LNCaP clone FGC (cell line): Measurements from ENCODE around the gene CMIP.

Source experiments
- DNase-seq: peaks from one replicate; pipeline ENCODE4 v3.0.0-alpha.2; 2011; ENCODE audit warnings: low read depth
- H3K4me3 ChIP-seq: 2 replicates; pipeline ENCODE4 v1.5.1; 2011; ENCODE audit warnings: mild to moderate bottlenecking, low read depth, low read length, control low read depth
- TF ChIP-seq, protein P1 (sequence below): IDR thresholded peaks from 2 replicates; pipeline ENCODE4 v1.5.1; 2012; ENCODE audit warnings: mild to moderate bottlenecking; ENCODE audit not compliant: control insufficient read depth, insufficient read depth; ENCODE audit errors: extremely low read depth

The CMIP gene

DNA sequence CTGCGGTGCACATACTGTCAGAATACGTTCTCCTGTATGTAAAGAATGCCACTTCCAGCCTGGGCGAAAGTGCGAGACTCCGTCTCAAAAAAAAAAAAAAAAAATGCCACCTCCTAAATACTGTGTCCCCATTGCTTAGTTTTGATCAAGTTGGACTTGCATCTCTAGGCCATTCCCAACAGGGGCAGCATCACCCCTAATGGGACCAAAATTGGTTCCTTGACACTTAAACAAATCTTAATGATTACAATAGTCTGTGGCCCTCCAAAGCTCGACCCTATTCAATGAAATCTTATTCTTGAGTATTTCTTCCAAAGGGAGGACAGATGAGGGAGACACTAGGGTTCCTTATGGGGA lies 179.8 kb downstream of the CMIP start:
- no peak for DNase-seq
- H3K4me3 ChIP-seq, result no peak overlapping the region
- TF ChIP-seq, protein P1, sequence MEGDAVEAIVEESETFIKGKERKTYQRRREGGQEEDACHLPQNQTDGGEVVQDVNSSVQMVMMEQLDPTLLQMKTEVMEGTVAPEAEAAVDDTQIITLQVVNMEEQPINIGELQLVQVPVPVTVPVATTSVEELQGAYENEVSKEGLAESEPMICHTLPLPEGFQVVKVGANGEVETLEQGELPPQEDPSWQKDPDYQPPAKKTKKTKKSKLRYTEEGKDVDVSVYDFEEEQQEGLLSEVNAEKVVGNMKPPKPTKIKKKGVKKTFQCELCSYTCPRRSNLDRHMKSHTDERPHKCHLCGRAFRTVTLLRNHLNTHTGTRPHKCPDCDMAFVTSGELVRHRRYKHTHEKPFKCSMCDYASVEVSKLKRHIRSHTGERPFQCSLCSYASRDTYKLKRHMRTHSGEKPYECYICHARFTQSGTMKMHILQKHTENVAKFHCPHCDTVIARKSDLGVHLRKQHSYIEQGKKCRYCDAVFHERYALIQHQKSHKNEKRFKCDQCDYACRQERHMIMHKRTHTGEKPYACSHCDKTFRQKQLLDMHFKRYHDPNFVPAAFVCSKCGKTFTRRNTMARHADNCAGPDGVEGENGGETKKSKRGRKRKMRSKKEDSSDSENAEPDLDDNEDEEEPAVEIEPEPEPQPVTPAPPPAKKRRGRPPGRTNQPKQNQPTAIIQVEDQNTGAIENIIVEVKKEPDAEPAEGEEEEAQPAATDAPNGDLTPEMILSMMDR, result no peak

DNA sequence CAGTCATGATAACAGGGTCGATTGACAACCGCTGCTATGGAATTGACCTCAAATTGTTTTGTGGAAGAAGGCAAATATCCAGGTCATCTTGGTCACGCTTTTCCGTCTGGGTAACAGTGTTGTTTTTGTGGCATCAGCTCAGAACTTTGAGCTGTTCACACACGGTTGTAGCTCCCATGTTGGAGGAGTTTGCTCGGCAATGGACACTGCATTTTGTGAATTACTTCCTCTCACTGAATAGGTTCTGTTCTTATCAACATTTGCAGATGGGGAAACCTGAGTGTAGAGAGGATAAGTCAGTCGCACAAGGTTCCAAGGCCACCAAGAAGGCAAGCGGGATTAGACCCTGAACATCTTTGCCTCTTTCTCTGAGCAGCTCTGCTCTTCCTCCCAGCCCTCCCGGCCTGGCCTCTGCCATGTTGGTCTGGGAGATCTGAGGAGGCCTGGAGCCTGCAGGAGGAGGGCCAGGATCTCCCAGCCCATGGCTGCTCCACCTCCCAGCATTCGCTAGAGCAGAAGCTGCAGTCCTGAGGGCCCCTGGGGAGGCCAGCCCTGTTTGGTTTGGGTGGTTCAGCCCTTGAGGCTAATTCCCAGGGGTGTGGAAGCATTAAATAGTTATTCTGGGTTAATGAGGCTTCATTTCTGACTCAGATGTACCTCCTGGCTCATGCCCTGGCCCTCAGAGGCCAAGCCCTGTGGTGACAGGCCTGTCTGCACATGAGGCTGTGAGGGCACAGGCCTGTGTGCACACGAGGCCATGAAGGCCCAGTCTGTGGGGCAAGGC lies 180.3 kb downstream of the CMIP start:
- no peak overlapping the region for H3K4me3 ChIP-seq
- TF ChIP-seq, protein P1, result no peak
- DNase-seq, result no peak

DNA sequence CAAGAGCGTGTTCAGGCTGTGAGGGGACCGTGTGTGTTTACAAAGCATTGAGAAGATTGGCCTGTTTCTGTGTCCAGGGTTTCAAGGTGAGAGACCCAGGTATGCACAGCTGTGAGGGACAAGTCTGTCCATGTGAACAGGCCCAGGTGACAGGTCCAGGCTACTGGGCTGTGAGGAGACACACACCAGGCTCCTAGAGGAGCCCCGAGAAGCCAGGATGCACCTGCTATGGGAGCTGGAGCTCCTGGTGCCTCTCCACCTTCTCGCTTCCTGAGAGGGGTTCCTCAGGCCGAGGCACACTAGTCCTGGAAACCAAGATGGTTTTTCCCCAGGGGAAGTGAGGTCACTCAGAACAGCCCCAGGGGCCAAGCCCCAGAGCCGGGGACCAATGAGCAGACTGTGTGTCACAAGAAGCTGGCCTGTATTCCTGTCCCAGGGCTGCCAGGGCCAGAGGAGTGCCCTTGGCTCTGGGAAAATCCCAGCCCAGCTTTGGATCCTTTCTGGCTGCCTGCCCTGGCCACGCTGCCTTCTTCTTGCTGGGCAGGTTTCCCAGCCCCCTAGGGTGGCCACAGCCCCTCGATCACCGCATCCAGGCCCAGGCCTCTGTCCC lies 181.0 kb downstream of the CMIP start:
- TF ChIP-seq, protein P1, result no peak
- no peak overlapping the region for H3K4me3 ChIP-seq
- no peak for DNase-seq

DNA sequence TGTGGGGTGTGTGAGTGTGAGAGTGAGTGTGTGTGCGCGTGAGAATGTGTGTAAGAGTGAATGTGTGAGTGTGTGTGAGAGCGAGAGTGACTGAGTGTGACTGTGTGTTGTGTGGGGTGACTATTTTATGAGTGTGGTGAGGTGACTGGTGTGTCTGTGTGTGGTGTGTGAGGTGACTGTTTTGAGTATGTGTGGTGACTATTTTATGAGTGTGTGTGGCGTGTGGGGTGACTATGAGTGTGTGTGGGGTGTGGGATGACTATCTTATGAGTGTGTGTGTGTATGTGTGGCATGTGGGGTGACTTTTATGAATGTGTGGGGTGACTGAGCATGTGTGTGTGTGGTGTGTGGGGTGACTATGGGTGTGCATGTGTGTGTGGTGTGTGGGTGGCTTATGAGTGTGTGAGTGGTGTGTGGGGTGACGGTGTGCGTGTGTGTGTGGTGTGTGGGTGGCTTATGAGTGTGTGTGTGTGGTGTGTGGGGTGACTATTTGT lies 181.6 kb downstream of the CMIP start:
- TF ChIP-seq, protein P1, result no peak
- H3K4me3 ChIP-seq, result no peak overlapping the region
- DNase-seq, result no peak

DNA sequence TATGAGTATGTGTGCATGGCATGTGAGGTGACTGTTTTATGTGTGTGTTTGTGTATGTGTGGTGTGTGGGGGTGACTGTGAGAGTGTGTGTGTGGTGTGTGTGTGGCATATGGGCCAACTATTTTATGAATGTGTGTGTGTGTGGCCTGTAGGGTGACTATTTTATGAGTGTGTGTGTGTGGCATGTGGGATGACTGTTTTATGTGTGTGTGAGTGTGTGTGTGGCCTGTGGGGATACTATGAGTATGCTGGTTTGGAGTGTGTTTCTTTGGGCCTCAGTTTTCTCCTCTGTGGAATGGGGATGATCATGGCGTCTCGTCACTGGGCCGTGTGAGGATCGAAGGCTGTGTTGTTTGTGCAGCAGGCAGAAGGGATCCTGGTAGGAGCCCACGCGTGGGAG lies 182.4 kb downstream of the CMIP start:
- DNase-seq, result no peak
- no peak overlapping the region for H3K4me3 ChIP-seq
- TF ChIP-seq, protein P1, result no peak

DNA sequence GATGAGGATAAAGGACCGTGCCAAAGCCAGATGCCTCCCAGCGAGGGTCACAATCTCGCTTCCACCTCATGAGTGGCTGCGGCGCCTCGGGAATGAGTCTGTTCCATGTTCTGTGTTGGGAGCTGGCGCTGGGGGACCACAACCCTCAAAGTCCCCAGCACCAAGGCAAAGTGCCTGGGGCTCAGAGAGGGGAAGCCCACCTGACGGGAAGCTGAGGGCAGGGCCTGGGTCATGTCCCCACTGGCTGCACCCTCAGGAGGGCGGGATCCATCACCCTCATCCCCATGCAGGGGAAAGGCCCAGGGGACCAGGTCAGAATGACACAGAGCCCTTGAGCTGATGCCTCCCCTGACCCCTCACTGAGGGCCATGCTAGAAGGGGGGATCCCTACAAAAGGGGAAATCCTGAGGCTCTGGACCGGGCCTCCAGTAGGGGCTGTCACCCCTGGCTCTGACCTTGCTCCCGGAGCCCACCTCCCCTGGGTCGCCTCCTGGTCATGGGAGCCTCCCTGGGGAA lies 183.2 kb downstream of the CMIP start:
- no peak for DNase-seq
- TF ChIP-seq, protein P1, result no peak
- no peak overlapping the region for H3K4me3 ChIP-seq
